SW 1271 (cell line): ENCODE results near the gene LRP1.

Experiments used
- DNase-seq, 2 experiments: peaks; one replicate each; lab custom pipeline; 2025; lab: John Stamatoyannopoulos, UW

LRP1 gene

DNA sequence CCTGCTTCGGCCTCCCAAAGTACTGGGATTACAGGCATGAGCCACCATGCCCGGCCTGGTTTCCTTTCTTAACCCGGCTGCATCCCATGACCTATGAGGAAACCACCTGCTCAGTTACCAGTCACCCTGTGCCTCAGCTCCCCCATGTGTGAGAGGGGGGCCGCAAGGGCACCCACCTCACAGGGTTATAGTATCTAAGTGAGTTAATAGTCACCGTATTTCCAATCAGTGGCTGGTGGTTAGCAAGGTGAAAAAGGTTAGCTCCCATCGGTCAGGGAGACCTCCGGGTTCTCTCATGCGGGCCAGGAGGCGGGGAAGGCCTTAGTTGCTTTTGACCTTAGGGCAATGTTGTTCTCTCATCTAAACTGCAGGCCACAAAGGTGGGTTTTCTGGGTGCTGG is 6.7 kb downstream of the LRP1 start:
- DNase-seq: no peak

GRCh38 chr12:57135527-57136326 is 7.4 kb downstream of the LRP1 start:
- DNase-seq: no peak

- DNase-seq: no peak
Observed at GRCh38 chr12:57138526-57139272, 10.4 kb downstream of the LRP1 start.

- no peak for DNase-seq
Observed at GRCh38 chr12:57139796-57140649, 11.7 kb downstream of the LRP1 start.

- no peak for DNase-seq
Observed at GRCh38 chr12:57141249-57141648, 13.0 kb downstream of the LRP1 start.

GRCh38 chr12:57142121-57142520 is 13.8 kb downstream of the LRP1 start:
- no peak for DNase-seq

DNA sequence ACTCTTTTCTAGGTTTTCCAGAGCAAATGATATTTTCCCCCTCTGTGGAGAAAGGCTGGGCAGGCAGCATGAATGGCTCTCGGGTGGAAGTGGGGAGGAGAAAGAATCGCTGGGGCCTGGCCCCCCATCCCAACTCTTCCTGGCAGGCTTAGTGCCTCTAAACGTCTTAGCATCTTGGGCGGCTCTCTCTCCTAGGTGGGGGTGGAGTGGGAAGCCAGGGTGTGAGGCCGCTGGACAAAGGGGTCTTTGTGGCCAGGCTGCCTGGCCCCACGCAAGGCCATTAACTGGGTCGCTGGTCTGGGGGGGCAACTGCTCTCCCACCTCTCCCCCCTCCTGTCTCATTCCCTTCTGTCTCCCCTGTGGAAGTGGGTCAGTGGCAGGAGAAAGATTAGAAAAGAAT is 14.4 kb downstream of the LRP1 start:
- DNase-seq: no peak

DNA sequence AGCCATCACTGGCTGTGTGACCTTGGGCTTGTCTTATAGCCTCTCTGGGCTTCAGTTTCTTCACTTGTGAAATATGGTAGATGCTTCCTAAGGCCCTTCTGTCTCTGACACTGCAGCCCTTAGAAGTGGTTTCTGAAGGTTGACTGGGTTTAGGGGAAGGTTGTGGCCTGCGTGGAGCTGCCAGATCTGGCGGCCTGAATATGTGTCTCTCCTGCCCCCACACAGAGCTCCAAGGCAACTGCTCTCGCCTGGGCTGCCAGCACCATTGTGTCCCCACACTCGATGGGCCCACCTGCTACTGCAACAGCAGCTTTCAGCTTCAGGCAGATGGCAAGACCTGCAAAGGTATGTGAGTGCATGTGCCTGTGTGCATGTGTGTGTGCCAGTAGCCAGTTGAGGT is 15.2 kb downstream of the LRP1 start:
- DNase-seq: no peak

- DNase-seq: no peak
Observed at GRCh38 chr12:57145460-57146059, 17.3 kb downstream of the LRP1 start.

DNA sequence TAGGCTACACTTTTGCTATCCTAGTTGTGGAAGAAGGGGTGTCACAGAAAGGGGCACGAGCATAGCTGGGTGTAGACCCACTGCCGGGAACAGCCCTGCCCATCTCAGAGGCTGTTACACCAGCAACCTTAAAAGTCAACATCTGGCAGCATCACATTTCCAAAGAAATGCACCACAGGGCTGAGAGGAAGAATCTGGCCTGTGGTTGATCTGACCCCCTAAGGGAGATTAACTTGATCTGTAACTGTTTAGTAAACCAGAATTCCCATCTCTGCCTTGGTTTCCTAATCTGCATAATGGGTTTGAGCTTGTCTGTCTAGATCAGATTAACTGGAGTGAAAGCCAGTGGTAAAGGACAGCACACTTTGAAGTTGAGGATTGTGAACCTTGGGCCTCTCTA is 17.8 kb downstream of the LRP1 start:
- DNase-seq: no peak

DNA sequence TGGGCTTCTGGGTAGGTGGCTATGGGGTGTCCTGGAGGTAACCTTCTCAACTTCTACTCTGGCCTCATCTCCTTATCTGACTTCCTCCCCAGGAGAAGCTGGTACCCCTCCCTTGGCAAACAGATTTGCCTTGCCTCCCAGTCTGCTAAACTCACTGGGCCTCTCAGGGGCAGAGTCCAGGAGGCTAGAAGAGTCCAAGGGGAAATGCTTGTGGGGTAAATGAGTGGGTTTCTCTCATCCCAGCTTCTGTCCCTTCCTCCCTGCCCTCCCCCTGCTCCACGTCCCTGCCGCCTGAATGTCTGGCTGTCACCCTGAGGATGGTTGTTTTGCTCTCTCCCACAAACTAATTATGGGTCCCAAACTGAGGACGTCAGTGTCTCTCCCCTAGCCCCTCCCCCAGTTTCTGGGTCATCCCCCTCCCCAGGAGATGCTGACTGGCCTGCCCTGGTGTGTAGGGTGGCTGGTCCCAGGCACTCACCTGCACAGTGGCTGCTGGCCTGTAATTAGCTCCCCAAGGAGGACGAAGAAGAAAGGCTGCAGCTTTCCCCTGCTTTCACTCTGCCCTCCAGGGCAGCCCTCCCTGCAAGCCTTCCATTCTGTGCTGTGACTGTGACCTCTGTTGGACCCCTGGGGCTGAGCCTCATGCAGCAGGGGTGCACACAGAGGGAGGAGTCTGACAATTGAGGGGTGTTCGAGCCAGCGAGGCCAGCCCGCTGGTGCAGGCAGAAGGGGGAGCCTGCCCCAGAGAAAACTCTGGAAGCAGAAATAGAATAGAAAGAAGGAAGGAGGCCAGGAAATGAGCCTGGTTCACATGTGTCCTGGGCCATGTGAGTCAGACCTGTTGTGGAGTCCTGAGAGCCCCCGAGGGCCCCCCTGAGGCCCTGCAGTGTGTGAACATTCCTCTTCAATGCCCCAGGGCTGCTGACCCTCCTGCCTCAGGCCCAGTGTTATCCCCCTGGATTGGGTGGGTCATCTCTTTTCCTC is 19.0 kb downstream of the LRP1 start, which contains the start of gene LRP1-AS:
TSS of gene LRP1-AS (minus strand) at position 659 of the 984 bp plus-strand sequence.
- DNase-seq: no peak

DNA sequence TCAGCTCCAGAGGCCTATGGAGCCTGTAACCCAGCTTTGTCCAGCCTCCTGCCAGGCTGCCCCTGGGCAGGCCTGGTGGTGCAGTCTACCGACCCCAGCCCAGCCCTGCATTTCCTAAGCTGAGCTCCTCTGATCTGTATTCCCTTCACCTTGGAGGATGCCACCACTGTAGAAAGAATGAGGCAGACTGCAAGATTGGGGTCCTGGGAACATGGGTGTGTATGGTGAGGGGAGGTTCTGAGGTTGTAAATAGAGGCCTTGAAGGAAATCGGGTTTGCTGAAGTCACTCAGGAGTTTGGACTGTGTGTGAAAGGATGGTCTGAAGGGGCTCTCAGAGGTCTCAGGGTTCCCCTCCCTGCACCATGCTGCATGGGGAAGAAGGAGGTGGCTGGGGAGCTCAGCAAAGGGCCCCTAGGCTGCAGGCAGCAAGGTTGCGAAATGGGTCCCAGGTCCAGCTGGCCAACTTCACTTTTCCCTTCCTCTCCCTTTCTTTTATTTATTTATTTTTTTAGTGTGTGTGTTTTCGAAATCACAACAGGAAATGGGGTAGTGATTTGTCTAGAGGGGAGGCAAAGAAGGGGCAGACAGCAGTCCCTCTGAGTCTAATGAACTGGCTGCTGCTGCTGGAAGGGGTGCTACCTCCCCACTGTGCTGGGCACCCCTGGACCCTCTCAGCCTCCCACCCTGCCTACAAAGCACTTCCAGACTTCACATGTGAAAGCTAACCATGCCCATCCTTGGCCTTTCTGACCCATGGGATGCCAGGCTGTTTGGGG is 20.4 kb downstream of the LRP1 start:
- DNase-seq: no peak

DNA sequence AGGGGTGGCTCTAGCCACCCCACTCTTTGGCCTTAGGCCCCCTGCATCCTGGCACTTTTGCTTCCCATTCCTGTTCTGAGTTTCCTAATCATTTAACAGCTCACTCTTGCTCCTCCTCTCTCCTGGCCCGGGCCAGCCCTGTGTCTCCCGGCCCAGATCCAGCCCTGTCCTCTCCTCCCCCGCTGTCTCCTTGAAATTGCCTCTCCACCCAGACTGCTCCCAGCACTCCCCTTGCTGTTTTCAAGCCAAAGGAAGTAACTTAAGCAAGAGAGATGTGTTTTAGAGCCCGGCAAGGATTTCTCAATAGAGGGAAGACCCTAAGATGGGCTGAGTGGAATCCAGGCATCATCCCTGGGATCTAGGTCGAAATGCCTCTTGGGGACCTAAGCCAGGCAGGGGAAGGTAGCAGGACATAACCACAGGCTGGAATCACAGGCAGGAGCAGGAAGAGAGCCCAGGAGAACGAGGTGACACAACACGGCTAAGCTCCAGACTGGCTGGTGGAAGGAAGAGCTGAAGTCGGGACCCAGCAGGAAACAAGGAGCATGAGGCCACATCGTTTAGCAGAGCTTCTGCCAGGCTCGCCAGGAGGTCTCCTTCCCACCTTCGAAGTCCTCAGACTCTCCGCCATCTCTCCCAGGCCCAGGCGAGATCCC is 21.1 kb downstream of the LRP1 start:
- DNase-seq: no peak

GRCh38 chr12:57150400-57151000 is 22.2 kb downstream of the LRP1 start:
- DNase-seq: no peak

- no peak for DNase-seq
Observed at GRCh38 chr12:57151741-57152630, 23.7 kb downstream of the LRP1 start.

- DNase-seq: no peak
Observed at GRCh38 chr12:57152639-57153038, 24.4 kb downstream of the LRP1 start.

GRCh38 chr12:57153415-57153997 is 25.2 kb downstream of the LRP1 start:
- no peak for DNase-seq

GRCh38 chr12:57154076-57154475 is 25.8 kb downstream of the LRP1 start:
- DNase-seq: no peak
